BLaER1 treated with 17β-estradiol and CSF1 and Interleukin-3, amounts not matched to agents 10 nM and 100 nM (cell line): ENCODE results near the gene PDE6D.
A peak's percentile ranks its signal among the peaks of the same experiment; 100 is the strongest.

Experiments
- H3K27ac ChIP-seq, 11 experiments: shearing (Covaris generic); formaldehyde crosslinking; 2 replicates each; pipeline ENCODE4 v1.8.1; 2022
- H3K27me3 ChIP-seq, 11 experiments: shearing (Covaris generic); formaldehyde crosslinking; 2 replicates each; pipeline ENCODE4 v1.8.1; 2022
- H3K36me3 ChIP-seq, 11 experiments: shearing (Covaris generic); formaldehyde crosslinking; 2 replicates each; pipeline ENCODE4 v1.8.1; 2022
- H3K4me1 ChIP-seq, 10 experiments: shearing (Covaris generic); formaldehyde crosslinking; 2 replicates each; pipeline ENCODE4 v1.8.1; 2022
- H3K4me2 ChIP-seq, 11 experiments: shearing (Covaris generic); formaldehyde crosslinking; 2 replicates each; pipeline ENCODE4 v1.8.1; 2022
- H3K4me3 ChIP-seq, 10 experiments: shearing (Covaris generic); formaldehyde crosslinking; 2 replicates each; pipeline ENCODE4 v1.8.1; 2022
- H3K9ac ChIP-seq, 11 experiments: shearing (Covaris generic); formaldehyde crosslinking; 2 replicates each; pipeline ENCODE4 v1.8.1; 2022
- H3K9me3 ChIP-seq, 11 experiments: shearing (Covaris generic); formaldehyde crosslinking; replicated peaks in 1 of 11; 2 replicates each; pipeline ENCODE4 v1.8.1; 2022
- H4K20me1 ChIP-seq, 11 experiments: shearing (Covaris generic); formaldehyde crosslinking; 2 replicates each; pipeline ENCODE4 v1.8.1; 2022
- Cebpa-rat ChIP-seq, 11 experiments: shearing (Covaris generic); IDR thresholded peaks; 2 replicates each; pipeline ENCODE4 v1.8.1; 2022

Gene PDE6D

GRCh38 chr2:231781798-231782726 is 980 bp upstream of the PDE6D start:
- peak overlapping the region; percentile 9 to 82 (median 75); a peak in 19 of 22 replicates for H3K27ac ChIP-seq
- peaks cover 47 to 62% (median 55%) of the 10 kb centered on the region in 10 experiments for H3K4me1 ChIP-seq
- peak overlapping the region; percentile 83 to 88 (median 86) for H3K9ac ChIP-seq

GRCh38 chr2:231780123-231780908 is 766 bp downstream of the PDE6D start:
- Histone ChIP-seq H3K9ac (peak overlapping the region; percentile 83 to 88 (median 86)), H3K27me3 (no peaks in the 10 kb centered on the region), H3K27ac (peak overlapping the region; percentile 44 to 82 (median 75); a peak in 21 of 22 replicates), H3K36me3 (peaks cover 0 to 19% (median 7%) of the 10 kb centered on the region in 11 experiments; a peak in 8 of 22 replicates), H3K4me1 (peaks cover 36 to 51% (median 44%) of the 10 kb centered on the region in 10 experiments), H3K4me2 (peak overlapping the region; percentile 80 to 100 (median 97)), H4K20me1 (peaks cover 5 to 40% (median 21%) of the 10 kb centered on the region in 11 experiments; a peak in 18 of 22 replicates), H3K4me3 (peak overlapping the region; percentile 86 to 93 (median 90)), H3K9me3 (no peaks in the 10 kb centered on the region)
- TF ChIP-seq Cebpa-rat (IDR thresholded peaks at IDR 0.05) = no peak

More at GRCh38 chr2:231781798-231782726, 980 bp upstream of the PDE6D start:
- Histone ChIP-seq H3K36me3 (peaks cover 0 to 12% (median 2%) of the 10 kb centered on the region in 11 experiments; a peak in 7 of 22 replicates), H3K9me3 (no peaks in the 10 kb centered on the region), H3K4me2 (peak overlapping the region; percentile 80 to 98 (median 86)), H3K27me3 (no peaks in the 10 kb centered on the region), H3K4me3 (peak overlapping the region; percentile 86 to 93 (median 90)), H4K20me1 (peaks cover 9 to 38% (median 24%) of the 10 kb centered on the region in 11 experiments; a peak in 18 of 22 replicates)
- no peak for TF ChIP-seq Cebpa-rat (IDR thresholded peaks at IDR 0.05)

- no peak overlapping the region for H3K4me3 ChIP-seq
- peaks cover 0 to 16% (median 6%) of the 10 kb centered on the region in 11 experiments; a peak in 6 of 22 replicates for H3K36me3 ChIP-seq
- TF ChIP-seq Cebpa-rat (IDR thresholded peaks at IDR 0.05) = no peak
- H3K9ac ChIP-seq = no peak overlapping the region
- no peaks in the 10 kb centered on the region for H3K9me3 ChIP-seq
- peaks cover 36 to 60% (median 41%) of the 10 kb centered on the region in 10 experiments for H3K4me1 ChIP-seq
- H4K20me1 ChIP-seq = peaks cover 0 to 30% (median 0%) of the 10 kb centered on the region in 11 experiments; a peak in 6 of 22 replicates
- no peaks in the 10 kb centered on the region for H3K27me3 ChIP-seq
- H3K4me2 ChIP-seq = peak overlapping the region in 4 of 11 experiments; percentile 3 to 72 (median 62); a peak in 6 of 22 replicates
- no peak overlapping the region for H3K27ac ChIP-seq
These were observed 11.6 kb downstream of the PDE6D start for GRCh38 chr2:231769170-231770136.

GRCh38 chr2:231765496-231765929 is 15.6 kb downstream of the PDE6D start:
- Histone ChIP-seq H3K4me1 (peaks cover 49 to 70% (median 60%) of the 10 kb centered on the region in 10 experiments), H3K9me3 (no peaks in the 10 kb centered on the region), H3K27ac (peak overlapping the region in 9 of 11 experiments; percentile 5 to 57 (median 29); a peak in 14 of 22 replicates), H3K27me3 (no peaks in the 10 kb centered on the region), H4K20me1 (peaks cover 0 to 19% (median 0%) of the 10 kb centered on the region in 11 experiments; a peak in 3 of 22 replicates), H3K9ac (peak overlapping the region in 7 of 11 experiments; percentile 6 to 53 (median 26); a peak in 8 of 22 replicates), H3K36me3 (peaks cover 0 to 15% (median 0%) of the 10 kb centered on the region in 11 experiments; a peak in 3 of 22 replicates), H3K4me2 (peak overlapping the region; percentile 20 to 74 (median 61); a peak in 21 of 22 replicates), H3K4me3 (no peak overlapping the region)
- TF ChIP-seq Cebpa-rat (IDR thresholded peaks at IDR 0.05) = no peak

- H3K9ac ChIP-seq = peak overlapping the region in 5 of 11 experiments; percentile 5 to 50 (median 23); a peak in 5 of 22 replicates
- H3K4me1 ChIP-seq = peaks cover 49 to 67% (median 57%) of the 10 kb centered on the region in 10 experiments
- no peaks in the 10 kb centered on the region for H3K27me3 ChIP-seq
- H3K27ac ChIP-seq = peak overlapping the region in 8 of 11 experiments; percentile 8 to 57 (median 30); a peak in 12 of 22 replicates
- peaks cover 0 to 15% (median 0%) of the 10 kb centered on the region in 11 experiments; a peak in 3 of 22 replicates for H3K36me3 ChIP-seq
- H3K9me3 ChIP-seq = no peaks in the 10 kb centered on the region
- H3K4me2 ChIP-seq = peak overlapping the region; percentile 20 to 74 (median 61); a peak in 21 of 22 replicates
- TF ChIP-seq Cebpa-rat (IDR thresholded peaks at IDR 0.05) = no peak
- peaks cover 0 to 19% (median 0%) of the 10 kb centered on the region in 11 experiments; a peak in 3 of 22 replicates for H4K20me1 ChIP-seq
- H3K4me3 ChIP-seq = no peak overlapping the region
These were observed 16.3 kb downstream of the PDE6D start for GRCh38 chr2:231764760-231765159.

- Histone ChIP-seq H3K4me1 (peaks cover 49 to 65% (median 59%) of the 10 kb centered on the region in 10 experiments), H3K9me3 (no peaks in the 10 kb centered on the region), H3K27ac (no peak overlapping the region), H3K4me3 (no peak overlapping the region), H3K27me3 (no peaks in the 10 kb centered on the region), H3K9ac (no peak overlapping the region), H3K4me2 (peak overlapping the region in 6 of 11 experiments; percentile 61 to 74 (median 64); a peak in 9 of 22 replicates), H4K20me1 (peaks cover 0 to 19% (median 0%) of the 10 kb centered on the region in 11 experiments; a peak in 3 of 22 replicates), H3K36me3 (peaks cover 0 to 15% (median 0%) of the 10 kb centered on the region in 11 experiments; a peak in 3 of 22 replicates)
- no peak for TF ChIP-seq Cebpa-rat (IDR thresholded peaks at IDR 0.05)
These were observed 17.0 kb downstream of the PDE6D start for GRCh38 chr2:231764124-231764523.

- no peak for TF ChIP-seq Cebpa-rat (IDR thresholded peaks at IDR 0.05)
These were observed 19.3 kb downstream of the PDE6D start for GRCh38 chr2:231761735-231762134.

More at GRCh38 chr2:231761735-231762134, 19.3 kb downstream of the PDE6D start:
- Histone ChIP-seq H3K27me3 (no peaks in the 10 kb centered on the region), H4K20me1 (peaks cover 0 to 19% (median 0%) of the 10 kb centered on the region in 11 experiments; a peak in 4 of 22 replicates), H3K4me2 (peak overlapping the region in 10 of 11 experiments; percentile 4 to 59 (median 26); a peak in 15 of 22 replicates), H3K27ac (no peak overlapping the region), H3K4me3 (no peak overlapping the region), H3K4me1 (peaks cover 30 to 56% (median 43%) of the 10 kb centered on the region in 10 experiments), H3K9me3 (no peaks in the 10 kb centered on the region), H3K36me3 (peaks cover 0 to 4% (median 0%) of the 10 kb centered on the region in 11 experiments; a peak in 1 of 22 replicates), H3K9ac (no peak overlapping the region)
